Smooth muscle cell (in vitro differentiated cells): Measurements from ENCODE around the gene NCMAP. TPM values are rescaled to one million over a fixed set of nuclear protein-coding genes. Genes with fewer than 3 reads are reported as not detected.

Experiments used
- DNase-seq: peaks from one replicate; lab custom pipeline; 2025; ENCODE audit not compliant: unreplicated experiment; lab: John Stamatoyannopoulos, UW
- H2AFZ ChIP-seq: fragments of 200-600 bp; sonication (generic); 2 replicates; pipeline ENCODE4 v1.6.0; 2016; ENCODE audit warnings: antibody characterized with exemption, low read depth, mild to moderate bottlenecking
- H3F3A ChIP-seq: fragments of 200-600 bp; sonication (generic); 2 replicates; pipeline ENCODE4 v1.6.0; 2017; ENCODE audit warnings: antibody characterized with exemption, low read depth
- H3K27ac ChIP-seq: fragments of 200-600 bp; sonication (generic); 2 replicates; pipeline ENCODE4 v1.5.1; 2016; ENCODE audit warnings: low read depth, mild to moderate bottlenecking
- H3K27me3 ChIP-seq: fragments of 200-600 bp; sonication (generic); 2 replicates; pipeline ENCODE4 v1.6.1; 2016; ENCODE audit warnings: low read depth, mild to moderate bottlenecking
- H3K36me3 ChIP-seq: fragments of 200-600 bp; sonication (generic); 2 replicates; pipeline ENCODE4 v1.5.1; 2016; ENCODE audit warnings: low read depth
- H3K4me1 ChIP-seq: fragments of 200-600 bp; sonication (generic); 2 replicates; pipeline ENCODE4 v1.5.1; 2016; ENCODE audit warnings: low read depth
- H3K4me2 ChIP-seq: fragments of 200-600 bp; sonication (generic); 2 replicates; pipeline ENCODE4 v1.6.0; 2016; ENCODE audit warnings: mild to moderate bottlenecking
- H3K4me3 ChIP-seq: fragments of 200-600 bp; sonication (generic); 2 replicates; pipeline ENCODE4 v1.5.1; 2016; ENCODE audit warnings: mild to moderate bottlenecking
- H3K79me2 ChIP-seq: fragments of 200-600 bp; sonication (generic); 2 replicates; pipeline ENCODE4 v1.6.0; 2016; ENCODE audit warnings: low read depth, mild to moderate bottlenecking
- H3K9ac ChIP-seq: fragments of 200-600 bp; sonication (generic); 2 replicates; pipeline ENCODE4 v1.6.0; 2016; ENCODE audit warnings: low read depth
- H3K9me3 ChIP-seq: fragments of 200-600 bp; sonication (generic); replicated peaks from 2 replicates; pipeline ENCODE4 v1.5.1; 2016; ENCODE audit warnings: low read depth
- H4K20me1 ChIP-seq: fragments of 200-600 bp; sonication (generic); 2 replicates; pipeline ENCODE4 v1.6.0; 2016; ENCODE audit warnings: low read depth
- CTCF ChIP-seq: fragments of 200-600 bp; sonication (generic); IDR thresholded peaks from 2 replicates; pipeline ENCODE4 v1.5.1; 2017; ENCODE audit warnings: borderline replicate concordance, mild to moderate bottlenecking, antibody characterized with exemption; ENCODE audit not compliant: insufficient read depth, poor library complexity, severe bottlenecking
- WGBS: methylation state at CpG from one replicate; pipeline ENCODE4 v1.1.7; 2016; ENCODE audit warnings: low lambda C conversion rate; 5-methylcytosine and 5-hydroxymethylcytosine counted together
- polyA plus RNA-seq: library from polyadenylated mRNA; unstranded; fragments of >200 nt; fragmentation: Nextera tagmentation; extraction: Ambion mirVana; gene quantifications from 2 replicates; pipeline ENCODE4 v1.2.1, GENCODE V29; 2016
- total RNA-seq: library from RNA; depleted of rRNA; stranded (reverse); fragments of >200 nt; gene quantifications from 2 replicates; pipeline ENCODE4 v1.2.3, GENCODE V29; 2014

The NCMAP gene
- total and polyA plus RNA-seq, 2 experiments from 2014 or later = not detected

- no peaks in the 10 kb centered on the region for H3K79me2 ChIP-seq
- H3K27me3 ChIP-seq = no peaks in the 10 kb centered on the region
- no peak overlapping the region for H3K4me3 ChIP-seq
- no peaks in the 10 kb centered on the region for H3F3A ChIP-seq
- no peak overlapping the region for H3K27ac ChIP-seq
- H3K4me1 ChIP-seq = peaks cover 5% of the 10 kb centered on the region
- no peak for DNase-seq
- H3K4me2 ChIP-seq = no peak overlapping the region
- H3K9me3 ChIP-seq = no peaks in the 10 kb centered on the region
- 79% methylated on average over 5 of the region's 5 CpGs for WGBS
- no peak overlapping the region for H3K9ac ChIP-seq
- no peak overlapping the region for H2AFZ ChIP-seq
- TF ChIP-seq CTCF = no peak
- H4K20me1 ChIP-seq = no peaks in the 10 kb centered on the region
- no peaks in the 10 kb centered on the region for H3K36me3 ChIP-seq
These were observed 63.5 kb downstream of the NCMAP start for GRCh38 chr1:24619376-24619775.

- Histone ChIP-seq H3K36me3 (no peaks in the 10 kb centered on the region), H3K9me3 (no peaks in the 10 kb centered on the region), H3K79me2 (no peaks in the 10 kb centered on the region), H4K20me1 (no peaks in the 10 kb centered on the region), H3F3A (no peaks in the 10 kb centered on the region), H3K9ac (no peak overlapping the region), H3K4me2 (no peak overlapping the region), H3K4me1 (peaks cover 5% of the 10 kb centered on the region), H3K4me3 (no peak overlapping the region), H3K27me3 (no peaks in the 10 kb centered on the region), H3K27ac (no peak overlapping the region), H2AFZ (no peak overlapping the region)
- no peak for TF ChIP-seq CTCF
- whole genome bisulfite sequencing = 77% methylated on average over 5 of the region's 5 CpGs
- no peak for DNase-seq
These were observed 64.8 kb downstream of the NCMAP start for GRCh38 chr1:24620678-24621077.

GRCh38 chr1:24621121-24621520 lies 65.2 kb downstream of the NCMAP start:
- no peak for DNase-seq
- no peaks in the 10 kb centered on the region for H3F3A ChIP-seq
- 79% methylated on average over 5 of the region's 5 CpGs for WGBS
- no peak for TF ChIP-seq CTCF
- H3K4me3 ChIP-seq = no peak overlapping the region
- no peaks in the 10 kb centered on the region for H4K20me1 ChIP-seq
- H3K4me2 ChIP-seq = no peak overlapping the region
- no peaks in the 10 kb centered on the region for H3K27me3 ChIP-seq
- no peak overlapping the region for H3K9ac ChIP-seq
- H3K4me1 ChIP-seq = peaks cover 5% of the 10 kb centered on the region
- no peak overlapping the region for H3K27ac ChIP-seq
- H3K36me3 ChIP-seq = no peaks in the 10 kb centered on the region
- H3K9me3 ChIP-seq = no peaks in the 10 kb centered on the region
- H3K79me2 ChIP-seq = no peaks in the 10 kb centered on the region
- no peak overlapping the region for H2AFZ ChIP-seq

GRCh38 chr1:24622218-24622617 lies 66.3 kb downstream of the NCMAP start:
- Histone ChIP-seq H3K27me3 (no peaks in the 10 kb centered on the region), H3K79me2 (no peaks in the 10 kb centered on the region), H2AFZ (no peak overlapping the region), H3K9ac (no peak overlapping the region), H3K4me3 (no peak overlapping the region), H4K20me1 (no peaks in the 10 kb centered on the region), H3F3A (no peaks in the 10 kb centered on the region), H3K4me2 (no peak overlapping the region), H3K4me1 (peaks cover 5% of the 10 kb centered on the region), H3K36me3 (no peaks in the 10 kb centered on the region), H3K27ac (no peak overlapping the region), H3K9me3 (no peaks in the 10 kb centered on the region)
- no peak for TF ChIP-seq CTCF
- WGBS = 74% methylated on average over 4 of the region's 4 CpGs
- DNase-seq = no peak
